GM19035 (cell line): Measurements from ENCODE around the gene TMCO2.

Experiments
- ATAC-seq: cut with Tn5 transposase; IDR thresholded peaks from one replicate; pipeline ENCODE4 v1.9.1; 2021; ENCODE audit not compliant: unreplicated experiment

Gene TMCO2

GRCh38 chr1:40257688-40258444 lies 10.1 kb downstream of the TMCO2 start, which contains the start of gene ZMPSTE24:
ZMPSTE24 (plus strand) TSS chr1:40258236; CDS start chr1:40258272, 36 bp downstream.
- peak; percentile 92 for ATAC-seq

GRCh38 chr1:40258445-40258769 lies 10.7 kb downstream of the TMCO2 start:
- ATAC-seq: no peak

- no peak for ATAC-seq
These were observed 16.6 kb downstream of the TMCO2 start for GRCh38 chr1:40264354-40264781.

GRCh38 chr1:40265298-40265697 lies 17.6 kb downstream of the TMCO2 start:
- ATAC-seq: no peak

GRCh38 chr1:40265919-40266318 lies 18.2 kb downstream of the TMCO2 start:
- no peak for ATAC-seq

GRCh38 chr1:40266786-40267535 lies 19.2 kb downstream of the TMCO2 start:
- no peak for ATAC-seq

- no peak for ATAC-seq
These were observed 20.0 kb downstream of the TMCO2 start for GRCh38 chr1:40267767-40268187.

GRCh38 chr1:40268211-40268610 lies 20.5 kb downstream of the TMCO2 start:
- ATAC-seq: no peak

GRCh38 chr1:40270152-40270834 lies 22.6 kb downstream of the TMCO2 start:
- ATAC-seq: no peak

- ATAC-seq: no peak
These were observed 25.0 kb downstream of the TMCO2 start for GRCh38 chr1:40272653-40273213.

GRCh38 chr1:40273547-40274166 lies 25.9 kb downstream of the TMCO2 start:
- ATAC-seq: no peak

GRCh38 chr1:40274331-40274730 lies 26.6 kb downstream of the TMCO2 start:
- ATAC-seq: no peak

GRCh38 chr1:40276122-40276521 lies 28.4 kb downstream of the TMCO2 start:
- no peak for ATAC-seq

- ATAC-seq: no peak
These were observed 34.1 kb downstream of the TMCO2 start for GRCh38 chr1:40281853-40282252.

- no peak for ATAC-seq
These were observed 43.6 kb downstream of the TMCO2 start for GRCh38 chr1:40291293-40291692.

GRCh38 chr1:40299366-40300248 lies 51.9 kb downstream of the TMCO2 start:
- no peak for ATAC-seq

- no peak for ATAC-seq
These were observed 52.5 kb downstream of the TMCO2 start for GRCh38 chr1:40300249-40300567.

- ATAC-seq: no peak
These were observed 52.9 kb downstream of the TMCO2 start for GRCh38 chr1:40300651-40301050.

- no peak for ATAC-seq
These were observed 53.3 kb downstream of the TMCO2 start for GRCh38 chr1:40301066-40301465.
